H9 (cell line): ENCODE measurements around the gene DCDC2C. TPM values are rescaled to one million over a fixed set of nuclear protein-coding genes. Genes with fewer than 3 reads are reported as not detected.

Experiments used
- DNase-seq: peaks from one replicate; pipeline ENCODE4 v3.0.0-alpha.2; 2017
- H2AFZ ChIP-seq: one replicate; pipeline ENCODE4 v1.6.1; 2013; ENCODE audit warnings: mild to moderate bottlenecking, low read length, control low read depth, moderate library complexity
- H2AK5ac ChIP-seq: 2 replicates; pipeline ENCODE4 v1.6.1; 2013; ENCODE audit warnings: low read length, control low read depth, mixed read lengths; ENCODE audit not compliant: insufficient read length
- H2BK120ac ChIP-seq: one replicate; pipeline ENCODE4 v1.6.1; 2013; ENCODE audit warnings: low read depth, mild to moderate bottlenecking, low read length, control low read depth, inconsistent platforms; ENCODE audit not compliant: poor library complexity, severe bottlenecking
- H2BK12ac ChIP-seq: 2 replicates; pipeline ENCODE4 v1.6.1; 2013; ENCODE audit warnings: low read length, control low read depth, mixed read lengths, low read depth; ENCODE audit not compliant: insufficient read length
- H2BK15ac ChIP-seq: 2 replicates; pipeline ENCODE4 v1.6.1; 2013; ENCODE audit warnings: low read depth, low read length, control low read depth
- H2BK20ac ChIP-seq: one replicate; pipeline ENCODE4 v1.6.1; 2013; ENCODE audit warnings: low read depth, mild to moderate bottlenecking, low read length, control low read depth, inconsistent platforms; ENCODE audit not compliant: poor library complexity, severe bottlenecking
- H2BK5ac ChIP-seq: 2 replicates; pipeline ENCODE4 v1.6.1; 2013; ENCODE audit warnings: low read length, control low read depth, mixed read lengths; ENCODE audit not compliant: insufficient read length
- H3K14ac ChIP-seq: 2 replicates; pipeline ENCODE4 v1.6.1; 2013; ENCODE audit warnings: low read length, control low read depth; ENCODE audit not compliant: insufficient read depth
- H3K18ac ChIP-seq: 2 replicates; pipeline ENCODE4 v1.6.1; 2013; ENCODE audit warnings: low read depth, mild to moderate bottlenecking, mixed read lengths, low read length, control low read depth; ENCODE audit not compliant: insufficient read length
- H3K23ac ChIP-seq: 2 replicates; pipeline ENCODE4 v1.6.1; 2013; ENCODE audit warnings: low read length, control low read depth, mixed read lengths, low read depth; ENCODE audit not compliant: insufficient read length
- H3K23me2 ChIP-seq: 2 replicates; pipeline ENCODE4 v1.6.1; 2013; ENCODE audit warnings: low read depth, mild to moderate bottlenecking, mixed read lengths, low read length, control low read depth; ENCODE audit not compliant: insufficient read length, poor library complexity, severe bottlenecking
- H3K27ac ChIP-seq: 2 replicates; pipeline ENCODE4 v1.5.1; 2013; ENCODE audit warnings: low read length, control low read depth, mixed read lengths, low read depth; ENCODE audit not compliant: insufficient read length
- H3K27me3 ChIP-seq: 2 replicates; pipeline ENCODE4 v1.6.1; 2013; ENCODE audit warnings: low read length, control low read depth, inconsistent platforms; ENCODE audit not compliant: insufficient read depth
- H3K4ac ChIP-seq: 2 replicates; pipeline ENCODE4 v1.6.1; 2013; ENCODE audit warnings: low read depth, mild to moderate bottlenecking, control low read depth, inconsistent platforms, low read length, moderate library complexity
- H3K4me1 ChIP-seq: 2 replicates; pipeline ENCODE4 v1.6.1; 2013; ENCODE audit warnings: low read length, control low read depth, inconsistent platforms; ENCODE audit not compliant: insufficient read depth
- H3K4me2 ChIP-seq: 2 replicates; pipeline ENCODE4 v1.6.1; 2013; ENCODE audit warnings: low read length, control low read depth, mixed read lengths; ENCODE audit not compliant: insufficient read length, insufficient read depth
- H3K56ac ChIP-seq: 2 replicates; pipeline ENCODE4 v1.6.1; 2013; ENCODE audit warnings: low read depth, mild to moderate bottlenecking, mixed read lengths, low read length, control low read depth; ENCODE audit not compliant: insufficient read length
- H3K79me1 ChIP-seq: 2 replicates; pipeline ENCODE4 v1.6.1; 2013; ENCODE audit warnings: low read depth, mild to moderate bottlenecking, moderate library complexity, low read length, control low read depth, inconsistent platforms; ENCODE audit not compliant: insufficient read depth, poor library complexity, severe bottlenecking
- H3K79me2 ChIP-seq: 2 replicates; pipeline ENCODE4 v1.6.1; 2013; ENCODE audit warnings: low read length, control low read depth, inconsistent platforms; ENCODE audit not compliant: insufficient read depth
- H3K9ac ChIP-seq: 2 replicates; pipeline ENCODE4 v1.6.1; 2013; ENCODE audit warnings: low read length, control low read depth, mixed read lengths; ENCODE audit not compliant: insufficient read length; ENCODE audit errors: extremely low read depth
- H3K9me3 ChIP-seq: one replicate; pipeline ENCODE4 v1.6.1; 2013; ENCODE audit warnings: low read depth, low read length, inconsistent platforms; ENCODE audit not compliant: control insufficient read depth
- H3T11ph ChIP-seq: one replicate; pipeline ENCODE4 v1.6.1; 2013; ENCODE audit warnings: mild to moderate bottlenecking, low read length, control low read depth, inconsistent platforms
- H4K20me1 ChIP-seq: one replicate; pipeline ENCODE4 v1.6.1; 2013; ENCODE audit not compliant: control insufficient read depth, insufficient read length, insufficient read depth
- H4K5ac ChIP-seq: 2 replicates; pipeline ENCODE4 v1.6.1; 2013; ENCODE audit warnings: low read depth, mild to moderate bottlenecking, mixed read lengths, low read length, control low read depth; ENCODE audit not compliant: insufficient read length
- H4K8ac ChIP-seq: replicated peaks from 2 replicates; pipeline ENCODE4 v1.6.1; 2013; ENCODE audit warnings: low read length, control low read depth, mixed read lengths, low read depth; ENCODE audit not compliant: insufficient read length
- H4K91ac ChIP-seq: 2 replicates; pipeline ENCODE4 v1.6.1; 2013; ENCODE audit warnings: low read depth, mild to moderate bottlenecking, moderate library complexity, mixed read lengths, low read length, control low read depth; ENCODE audit not compliant: insufficient read length
- H3K27ac Mint-ChIP-seq, 3 experiments: 2 replicates in 2 of 3; 3 replicates in 1 of 3; pipeline ENCODE4 v1.8.0; 2020 to 2021; ENCODE audit warnings: mixed read lengths in 3 of 3, mild to moderate bottlenecking in 1 of 3, moderate library complexity in 1 of 3
- H3K27me3 Mint-ChIP-seq: 2 replicates; pipeline ENCODE4 v1.8.0; 2021; ENCODE audit warnings: low read depth, mild to moderate bottlenecking, moderate library complexity, mixed read lengths
- H3K36me3 Mint-ChIP-seq, 3 experiments: 2 replicates in 2 of 3; 3 replicates in 1 of 3; pipeline ENCODE4 v1.8.0; 2020 to 2021; ENCODE audit warnings: low read depth in 3 of 3, mixed read lengths in 3 of 3; ENCODE audit not compliant: insufficient read depth in 1 of 3
- H3K4me1 Mint-ChIP-seq, 2 experiments: 2 replicates each; pipeline ENCODE4 v1.8.0; 2020; ENCODE audit warnings: mixed read lengths in 2 of 2
- H3K4me3 Mint-ChIP-seq, 2 experiments: 2 replicates in 1 of 2; 3 replicates in 1 of 2; pipeline ENCODE4 v1.8.0; 2020 to 2021; ENCODE audit warnings: mild to moderate bottlenecking in 2 of 2, mixed read lengths in 2 of 2, moderate library complexity in 1 of 2
- H3K9me3 Mint-ChIP-seq, 2 experiments: 2 replicates in 1 of 2; 3 replicates in 1 of 2; pipeline ENCODE4 v1.8.0; 2020; ENCODE audit warnings: mild to moderate bottlenecking in 2 of 2, mixed read lengths in 2 of 2, moderate library complexity in 1 of 2
- CTCF ChIP-seq: fragments of 200-600 bp; sonication (generic); conservative IDR thresholded peaks from 3 replicates; pipeline ENCODE4 v1.8.0; 2021; ENCODE audit warnings: antibody characterized with exemption, mild to moderate bottlenecking
- WGBS: extraction: QIAGEN DNeasy Blood & Tissue Kit; methylation state at CpG from one replicate; pipeline ENCODE4 v1.1.7; 2013; ENCODE audit warnings: missing lambda C conversion rate, low lambda C conversion rate, mixed read lengths; ENCODE audit not compliant: insufficient read length; ENCODE audit errors: extremely low coverage; 5-methylcytosine and 5-hydroxymethylcytosine counted together
- total RNA-seq: library from RNA; stranded (reverse); gene quantifications from 2 replicates; pipeline ENCODE4 v1.2.1, GENCODE V29; 2021

The DCDC2C gene
- total RNA-seq, 1 experiment from 2014 or later: not detected

DNA sequence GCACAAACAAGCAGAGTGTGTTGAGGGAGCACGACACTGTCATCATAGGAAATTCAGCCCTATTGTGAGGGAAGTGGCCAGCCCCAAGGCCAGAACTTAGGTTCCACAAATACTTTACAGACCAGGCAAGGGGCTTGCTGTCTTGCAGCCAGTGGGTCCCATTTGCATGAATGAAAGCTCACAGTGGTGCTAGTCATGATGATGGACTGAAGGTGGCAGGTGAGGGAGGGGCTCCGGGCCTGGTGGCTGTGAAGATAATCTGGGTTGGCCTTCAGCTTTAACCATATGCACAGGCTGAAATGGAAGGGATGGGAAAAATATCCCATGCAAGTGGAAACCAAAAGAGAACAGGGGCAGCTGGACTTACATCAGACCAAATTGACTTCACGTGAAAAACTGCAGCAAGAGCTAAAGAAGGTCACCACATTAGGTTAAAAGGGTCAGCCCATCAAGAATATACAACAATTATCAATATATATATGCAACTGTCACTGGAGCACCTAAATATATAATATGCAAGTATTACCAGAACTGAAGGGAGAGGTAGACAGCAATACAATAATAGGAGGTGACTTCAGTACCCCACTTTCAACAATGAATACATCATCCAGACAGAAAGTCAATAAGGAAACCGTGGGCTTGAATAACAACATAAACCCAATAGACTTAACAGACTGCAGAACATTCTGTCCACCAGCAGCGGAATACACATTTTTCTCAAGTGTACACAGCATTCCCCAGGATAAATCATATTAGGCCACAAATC, 39.6 kb downstream of the DCDC2C start:
- Histone ChIP-seq H3K23me2 (no peaks in the 10 kb centered on the region), H3K23ac (no peak overlapping the region), H4K5ac (no peak overlapping the region), H3K18ac (no peak overlapping the region), H3K79me1 (no peaks in the 10 kb centered on the region), H4K20me1 (no peaks in the 10 kb centered on the region), H3K14ac (no peak overlapping the region), H3K27me3 (no peaks in the 10 kb centered on the region), H2AFZ (no peak overlapping the region), H2BK120ac (no peak overlapping the region), H4K8ac (peak overlapping the region; percentile 10), H2BK15ac (no peak overlapping the region), H3K9me3 (no peaks in the 10 kb centered on the region), H3K4ac (no peak overlapping the region), H3K4me2 (no peak overlapping the region), H2AK5ac (no peak overlapping the region), H2BK12ac (no peak overlapping the region), H3K56ac (no peak overlapping the region), H2BK5ac (no peak overlapping the region), H3K27ac (no peak overlapping the region), H3K79me2 (no peaks in the 10 kb centered on the region), H2BK20ac (no peak overlapping the region), H4K91ac (no peak overlapping the region), H3T11ph (no peak overlapping the region), H3K9ac (no peak overlapping the region), H3K4me1 (no peaks in the 10 kb centered on the region)
- WGBS: no CpG with 5 or more reads among the region's 5 CpGs
- no peak for TF ChIP-seq CTCF
- H3K36me3 Mint-ChIP-seq: no peaks in the 10 kb centered on the region; a peak in 1 of 7 replicates
- H3K27me3 Mint-ChIP-seq: peaks cover 9% of the 10 kb centered on the region
- no peaks in the 10 kb centered on the region; a peak in 1 of 4 replicates for H3K4me1 Mint-ChIP-seq
- no peak overlapping the region for H3K27ac Mint-ChIP-seq
- no peak overlapping the region for H3K4me3 Mint-ChIP-seq
- no peaks in the 10 kb centered on the region for H3K9me3 Mint-ChIP-seq
- peak; percentile 16 for DNase-seq
